HL-60 (cell line): ENCODE data around the gene LONP2.

ENCODE experiments used
- CTCF ChIP-seq: IDR thresholded peaks from one replicate; pipeline ENCODE4 v1.5.1; 2011; ENCODE audit warnings: low read length, control low read depth, inconsistent platforms; ENCODE audit not compliant: insufficient read depth
- GABPA ChIP-seq: IDR thresholded peaks from 2 replicates; pipeline ENCODE4 v1.6.1; 2012; ENCODE audit warnings: low read depth
- REST ChIP-seq: IDR thresholded peaks from 2 replicates; pipeline ENCODE4 v1.6.1; 2012; ENCODE audit warnings: low read depth; ENCODE audit not compliant: insufficient replicate concordance
- SPI1 ChIP-seq: IDR thresholded peaks from 2 replicates; pipeline ENCODE4 v1.6.1; 2012; ENCODE audit warnings: low read depth, mild to moderate bottlenecking, borderline replicate concordance

- TF ChIP-seq CTCF (no peak), REST (no peak), SPI1 (no peak), GABPA (no peak)
Measured at GRCh38 chr16:48215738-48216137, 28.4 kb upstream of the LONP2 start.
